IMR-90 (cell line): ENCODE results near the gene CMTM8. TPM values are rescaled to one million over a fixed set of nuclear protein-coding genes. Genes with fewer than 3 reads are reported as not detected.

Experiments used
- ATAC-seq: fragments of 200-7000 bp; cut with Tn5 transposase; 2 replicates; pipeline ENCODE4 v1.9.1; 2020; ENCODE audit warnings: low read depth, mild to moderate bottlenecking, moderate library complexity
- BruUV-seq: library from RNA; stranded (reverse); fragments of 400-500 nt; replicated peaks from 2 replicates; lab custom pipeline; 2021; lab: Mats Ljungman, UMichigan
- CTCF ChIA-PET: fragments of 300-600 bp; formaldehyde crosslinking; extraction: SDS; loops from one replicate; lab custom pipeline; 2021; ENCODE audit warnings: antibody characterized with exemption; lab: Yijun Ruan, JAX
- POLR2A ChIA-PET: fragments of 300-600 bp; sonication (Branson Sonifier 250); formaldehyde crosslinking; loops from one replicate; lab custom pipeline; 2022; ENCODE audit warnings: antibody characterized with exemption; ENCODE audit not compliant: unreplicated experiment; lab: Charles Lee
- DNase-seq: peaks from one replicate; pipeline ENCODE4 v3.0.0; 2013
- H2AFZ ChIP-seq: replicated peaks from 2 replicates; pipeline ENCODE3; 2013; ENCODE audit warnings: low read length, mild to moderate bottlenecking; ENCODE audit not compliant: poor library complexity
- H2AK5ac ChIP-seq: 2 replicates; pipeline ENCODE4 v1.6.1; 2013; ENCODE audit warnings: low read depth, low read length, inconsistent platforms
- H2AK9ac ChIP-seq: replicated peaks from 2 replicates; pipeline ENCODE3; 2013; ENCODE audit warnings: mild to moderate bottlenecking, low read depth, low read length, moderate library complexity; ENCODE audit not compliant: poor library complexity
- H2BK120ac ChIP-seq: 2 replicates; pipeline ENCODE4 v1.6.1; 2013; ENCODE audit warnings: low read depth, low read length, inconsistent platforms
- H2BK15ac ChIP-seq: 3 replicates; pipeline ENCODE4 v1.6.1; 2013; ENCODE audit warnings: low read depth, low read length, inconsistent platforms
- H2BK20ac ChIP-seq: 2 replicates; pipeline ENCODE4 v1.6.1; 2013; ENCODE audit warnings: low read depth, mild to moderate bottlenecking, inconsistent platforms, low read length, moderate library complexity
- H2BK5ac ChIP-seq: 2 replicates; pipeline ENCODE4 v1.6.1; 2013; ENCODE audit warnings: mild to moderate bottlenecking, low read depth, low read length, inconsistent platforms; ENCODE audit not compliant: poor library complexity, severe bottlenecking
- H3K14ac ChIP-seq: replicated peaks from 2 replicates; pipeline ENCODE4 v1.6.1; 2013; ENCODE audit warnings: low read depth, low read length, inconsistent platforms
- H3K18ac ChIP-seq: 2 replicates; pipeline ENCODE4 v1.6.1; 2013; ENCODE audit warnings: low read depth, low read length, control low read depth
- H3K23ac ChIP-seq: 2 replicates; pipeline ENCODE4 v1.6.1; 2013; ENCODE audit warnings: low read depth, low read length, inconsistent platforms
- H3K27ac ChIP-seq: 2 replicates; pipeline ENCODE4 v1.5.1; 2013; ENCODE audit warnings: mild to moderate bottlenecking, control low read depth, low read length; ENCODE audit not compliant: insufficient read depth
- H3K27me3 ChIP-seq: 2 replicates; pipeline ENCODE4 v1.6.1; 2013; ENCODE audit warnings: low read length; ENCODE audit not compliant: control insufficient read depth, insufficient read depth
- H3K36me3 ChIP-seq: 2 replicates; pipeline ENCODE4 v1.6.1; 2013; ENCODE audit warnings: low read length, mixed read lengths; ENCODE audit not compliant: control insufficient read depth, insufficient read depth
- H3K4ac ChIP-seq: 2 replicates; pipeline ENCODE4 v1.6.1; 2013; ENCODE audit warnings: low read depth, low read length, inconsistent platforms
- H3K4me1 ChIP-seq: 2 replicates; pipeline ENCODE4 v1.6.1; 2013; ENCODE audit warnings: low read length, mixed read lengths; ENCODE audit not compliant: control insufficient read depth, insufficient read depth
- H3K4me2 ChIP-seq: 2 replicates; pipeline ENCODE4 v1.6.1; 2013; ENCODE audit warnings: low read depth, mild to moderate bottlenecking, control low read depth, low read length, moderate library complexity
- H3K4me3 ChIP-seq: 2 replicates; pipeline ENCODE4 v1.5.1; 2013; ENCODE audit warnings: low read depth, mild to moderate bottlenecking, control low read depth, low read length, moderate library complexity; ENCODE audit not compliant: insufficient read depth
- H3K56ac ChIP-seq: 2 replicates; pipeline ENCODE4 v1.6.1; 2013; ENCODE audit warnings: low read length, inconsistent platforms; ENCODE audit not compliant: insufficient read depth; ENCODE audit errors: extremely low read depth
- H3K79me1 ChIP-seq, 2 experiments: 2 replicates each; pipeline ENCODE4 v1.6.1; 2013; ENCODE audit warnings: low read length in 2 of 2, inconsistent platforms in 1 of 2, low read depth in 1 of 2
- H3K9ac ChIP-seq: 2 replicates; pipeline ENCODE4 v1.6.1; 2013; ENCODE audit warnings: low read depth, low read length, control low read depth
- H3K9me1 ChIP-seq: 2 replicates; pipeline ENCODE4 v1.6.1; 2013; ENCODE audit warnings: low read length, inconsistent platforms; ENCODE audit not compliant: insufficient read depth
- H3K9me3 ChIP-seq: 2 replicates; pipeline ENCODE4 v1.6.1; 2013; ENCODE audit warnings: low read length; ENCODE audit not compliant: control insufficient read depth, insufficient read depth
- H4K20me1 ChIP-seq: 2 replicates; pipeline ENCODE4 v1.6.1; 2013; ENCODE audit warnings: low read length, inconsistent platforms; ENCODE audit not compliant: insufficient read depth
- H4K5ac ChIP-seq: 2 replicates; pipeline ENCODE4 v1.6.1; 2013; ENCODE audit warnings: mild to moderate bottlenecking, low read depth, low read length, control low read depth
- H4K8ac ChIP-seq, 2 experiments: 2 replicates each; pipeline ENCODE4 v1.6.1; 2013; ENCODE audit warnings: low read depth in 2 of 2, low read length in 2 of 2, control low read depth in 1 of 2, inconsistent platforms in 1 of 2
- H4K91ac ChIP-seq: 2 replicates; pipeline ENCODE4 v1.6.1; 2013; ENCODE audit warnings: low read depth, low read length, inconsistent platforms; ENCODE audit not compliant: insufficient read depth
- CTCF ChIP-seq: conservative IDR thresholded peaks from 2 replicates; pipeline ENCODE4 v1.5.1; 2012; ENCODE audit warnings: mild to moderate bottlenecking, low read depth, low read length, improper control_type of control experiment
- ELK1 ChIP-seq: fragments of 150-350 bp; IDR thresholded peaks from 2 replicates; pipeline ENCODE4 v1.6.1; 2016; ENCODE audit warnings: low read depth, mild to moderate bottlenecking, low read length, moderate library complexity, borderline replicate concordance
- RAD21 ChIP-seq: IDR thresholded peaks from 2 replicates; pipeline ENCODE4 v1.6.1; 2012; ENCODE audit warnings: low read length, improper control_type of control experiment
- USF2 ChIP-seq: fragments of 150-350 bp; IDR thresholded peaks from 2 replicates; pipeline ENCODE4 v1.6.1; 2017; ENCODE audit warnings: mild to moderate bottlenecking, antibody characterized with exemption, low read length, low read depth
- WGBS, 2 experiments: methylation state at CpG; one replicate each; pipeline versions ENCODE4 v1.1.5 to v1.1.7; 2013; ENCODE audit warnings: missing lambda C conversion rate in 2 of 2; ENCODE audit not compliant: insufficient read length in 1 of 2; ENCODE audit errors: extremely low coverage in 2 of 2; 5-methylcytosine and 5-hydroxymethylcytosine counted together
- dilution Hi-C: fragments of 300-500 bp; cut with HindIII; formaldehyde crosslinking; loops from one replicate; pipeline ENCODE4 v1.14.3; 2018; ENCODE audit warnings: low sequenced_read_pairs; ENCODE audit not compliant: unreplicated experiment
- in situ Hi-C: fragments of 300-500 bp; cut with MboI; formaldehyde crosslinking; loops from 3 replicates; pipeline ENCODE4 v1.14.3; 2019; ENCODE audit warnings: low sequenced_read_pairs, inconsistent platforms, mixed read lengths
- intact Hi-C: fragments of 100-400 bp; cut with micrococcal nuclease; formaldehyde crosslinking; loops from 2 replicates; pipeline ENCODE4 v1.10.0; 2022
- polyA plus RNA-seq, 3 experiments: library from polyadenylated mRNA; depleted of rRNA; stranded (reverse); fragments of >200 nt; gene quantifications; 2 replicates each; pipeline ENCODE4 v1.2.3, GENCODE V29; 2012; ENCODE audit warnings: low replicate concordance in 1 of 3
- total RNA-seq: library from RNA; depleted of rRNA; stranded (reverse); fragments of >200 nt; gene quantifications from 2 replicates; pipeline ENCODE4 v1.2.3, GENCODE V29; 2012

Gene CMTM8
- total and polyA plus RNA-seq, 2 of the 4 experiments (the other 2 are of a cell fraction): 0.15 TPM; not detected in 1

- POLR2A ChIA-PET: no interaction called here
- no peak for DNase-seq
- Histone ChIP-seq H3K79me1 (no peaks in the 10 kb centered on the region), H2BK120ac (no peak overlapping the region), H4K5ac (no peak overlapping the region), H4K8ac (no peak overlapping the region), H2BK15ac (no peak overlapping the region), H2AFZ (no peak overlapping the region), H3K23ac (no peak overlapping the region), H2AK5ac (no peak overlapping the region), H3K18ac (no peak overlapping the region), H3K56ac (no peak overlapping the region), H2BK20ac (no peak overlapping the region), H3K36me3 (no peaks in the 10 kb centered on the region), H3K4me3 (no peak overlapping the region), H3K4ac (no peak overlapping the region), H3K14ac (no peak overlapping the region), H3K4me1 (no peaks in the 10 kb centered on the region), H3K27ac (no peak overlapping the region), H2AK9ac (no peak overlapping the region), H4K91ac (no peak overlapping the region), H4K20me1 (no peaks in the 10 kb centered on the region), H3K9ac (no peak overlapping the region), H3K4me2 (no peak overlapping the region), H3K9me3 (no peaks in the 10 kb centered on the region), H3K9me1 (no peaks in the 10 kb centered on the region), H3K27me3 (peaks cover 12% of the 10 kb centered on the region; the same call in 1 of the 2 replicates), H2BK5ac (no peak overlapping the region)
- in situ Hi-C loops (no loop called here), intact Hi-C loops (no loop called here), dilution Hi-C loops (no loop called here)
- BruUV-seq: no TSS peak
- ATAC-seq: no peak
- no CpG with 5 or more reads among the region's 2 CpGs for WGBS, 2 experiments
- no peak for TF ChIP-seq ELK1
- TF ChIP-seq RAD21: no peak
- TF ChIP-seq CTCF: no peak
- TF ChIP-seq USF2: no peak
- CTCF ChIA-PET: interaction anchor here (0.5 to 0.9 kb wide), 2 partner anchors 22 to 77 kb away, joined by 3 to 6 read pairs; no protein-coding TSS in a partner anchor
These were observed 62.9 kb downstream of the CMTM8 start for GRCh38 chr3:32301426-32301825.
